Measurements from ENCODE around the gene ZNF155.
"Not testable (repeated sequence)": the region's sequence is repeated elsewhere in the genome, so short reads cannot be mapped to it uniquely, and the experiment has no call there.

The ZNF155 gene

GRCh38 chr19:43983912-43984686 lies at the start of gene ZNF155:
Gene ZNF155 (plus strand): TSS chr19:43984188. CDS start chr19:43988544, 4,356 bp downstream.
- DNase-seq, result peak; percentile 98

- peak; percentile 92 for DNase-seq
Measured at GRCh38 chr19:43934985-43935708, 48.8 kb upstream of the ZNF155 start, which contains the start of gene ZNF45. Gene ZNF45 (minus strand): TSS chr19:43935282. CDS start chr19:43922185, 13,097 bp downstream.

GRCh38 chr19:43936188-43936587 lies 47.8 kb upstream of the ZNF155 start:
- DNase-seq, result no peak

- DNase-seq, result no peak
Measured at GRCh38 chr19:43939557-43940260, 44.3 kb upstream of the ZNF155 start.

GRCh38 chr19:43940719-43941118 lies 43.3 kb upstream of the ZNF155 start:
- no peak for DNase-seq

GRCh38 chr19:43941209-43941608 lies 42.8 kb upstream of the ZNF155 start:
- no peak for DNase-seq

- not testable (repeated sequence) for DNase-seq
Measured at GRCh38 chr19:43947412-43947811, 36.6 kb upstream of the ZNF155 start.

GRCh38 chr19:43949803-43950202 lies 34.2 kb upstream of the ZNF155 start:
- DNase-seq, result not testable (repeated sequence)

GRCh38 chr19:43950834-43951645 lies 32.9 kb upstream of the ZNF155 start, which contains the start of gene ZNF221:
Gene ZNF221 (plus strand): TSS chr19:43951228. CDS start chr19:43962727, 11,499 bp downstream.
- DNase-seq, result peak; percentile 95

- no peak for DNase-seq
Measured at GRCh38 chr19:43956827-43957226, 27.2 kb upstream of the ZNF155 start.

- DNase-seq, result no peak
Measured at GRCh38 chr19:43957891-43958290, 26.1 kb upstream of the ZNF155 start.

- DNase-seq, result no peak
Measured at GRCh38 chr19:43960411-43960810, 23.6 kb upstream of the ZNF155 start.

GRCh38 chr19:43966079-43966694 lies 17.8 kb upstream of the ZNF155 start:
- no peak for DNase-seq

- no peak for DNase-seq
Measured at GRCh38 chr19:43976732-43977131, 7.3 kb upstream of the ZNF155 start.

GRCh38 chr19:43983544-43983911 lies 460 bp upstream of the ZNF155 start:
- no peak for DNase-seq

- no peak for DNase-seq
Measured at GRCh38 chr19:43984687-43985000, 656 bp downstream of the ZNF155 start.

- DNase-seq, result no peak
Measured at GRCh38 chr19:43997631-43998290, 13.8 kb downstream of the ZNF155 start.

- DNase-seq, result no peak
Measured at GRCh38 chr19:44002212-44002565, 18.2 kb downstream of the ZNF155 start.

- peak; percentile 95 to 97 for DNase-seq
Measured at GRCh38 chr19:44002566-44003460, 18.8 kb downstream of the ZNF155 start, which contains the start of gene ZNF230. Gene ZNF230 (plus strand): TSS chr19:44002957. CDS start chr19:44007079, 4,122 bp downstream.

GRCh38 chr19:44003461-44004009 lies 19.5 kb downstream of the ZNF155 start:
- peak in 1 of 2 experiments; percentile 2 for DNase-seq
